Mucosa of rectum (tissue), 2 donors: ENCODE data around the gene R3HDM2.

Experiments
- H3K27ac ChIP-seq, 2 donors: one replicate each; pipeline ENCODE4 v1.7.0; 2013; ENCODE audit warnings: inconsistent platforms in 2 of 2, low read depth in 2 of 2, low read length in 2 of 2
- H3K27me3 ChIP-seq, 2 donors: one replicate each; pipeline ENCODE4 v1.7.0; 2013; ENCODE audit warnings: low read length in 2 of 2; ENCODE audit not compliant: control insufficient read depth in 2 of 2, insufficient read depth in 2 of 2
- H3K36me3 ChIP-seq, 2 donors: one replicate each; pipeline ENCODE4 v1.7.0; 2013; ENCODE audit warnings: low read length in 2 of 2; ENCODE audit not compliant: control insufficient read depth in 2 of 2, insufficient read depth in 2 of 2
- H3K4me1 ChIP-seq, 2 donors: one replicate each; pipeline ENCODE4 v1.7.0; 2013; ENCODE audit warnings: low read length in 2 of 2, mild to moderate bottlenecking in 1 of 2; ENCODE audit not compliant: control insufficient read depth in 2 of 2, insufficient read depth in 2 of 2
- H3K4me3 ChIP-seq, 2 donors: one replicate each; pipeline ENCODE4 v1.7.0; 2013; ENCODE audit warnings: low read length in 2 of 2
- H3K9ac ChIP-seq, 2 donors: one replicate each; pipeline ENCODE4 v1.7.0; 2013; ENCODE audit warnings: low read length in 2 of 2, low read depth in 1 of 2, mild to moderate bottlenecking in 1 of 2
- H3K9me3 ChIP-seq, 2 donors: one replicate each; pipeline ENCODE4 v1.7.0; 2013; ENCODE audit warnings: low read length in 2 of 2; ENCODE audit not compliant: control insufficient read depth in 2 of 2
- donor health status: healthy.
- donor health status: Normal muscosa, but diverticular disease.

The R3HDM2 gene

GRCh38 chr12:57474430-57474829 is 43.6 kb upstream of the R3HDM2 start:
- Histone ChIP-seq H3K9me3 (no peaks in the 10 kb centered on the region), H3K27ac (no peak overlapping the region), H3K27me3 (peaks cover 12 to 47% of the 10 kb centered on the region in 2 donors), H3K4me3 (no peak overlapping the region), H3K4me1 (peaks cover 31 to 42% of the 10 kb centered on the region in 2 donors), H3K36me3 (peaks cover 0 to 11% of the 10 kb centered on the region in 2 donors), H3K9ac (no peak overlapping the region)

GRCh38 chr12:57473886-57474285 is 43.0 kb upstream of the R3HDM2 start:
- Histone ChIP-seq H3K4me1 (peaks cover 26 to 37% of the 10 kb centered on the region in 2 donors), H3K27me3 (peaks cover 12 to 43% of the 10 kb centered on the region in 2 donors), H3K9me3 (no peaks in the 10 kb centered on the region), H3K4me3 (no peak overlapping the region), H3K27ac (no peak overlapping the region), H3K36me3 (peaks cover 0 to 16% of the 10 kb centered on the region in 2 donors), H3K9ac (no peak overlapping the region)

GRCh38 chr12:57473392-57473791 is 42.5 kb upstream of the R3HDM2 start:
- H3K4me1 ChIP-seq, result peaks cover 21 to 35% of the 10 kb centered on the region in 2 donors
- H3K27ac ChIP-seq, result no peak overlapping the region
- H3K4me3 ChIP-seq, result no peak overlapping the region
- H3K27me3 ChIP-seq, result peaks cover 12 to 39% of the 10 kb centered on the region in 2 donors
- H3K9ac ChIP-seq, result no peak overlapping the region
- peaks cover 0 to 16% of the 10 kb centered on the region in 2 donors for H3K36me3 ChIP-seq
- no peaks in the 10 kb centered on the region for H3K9me3 ChIP-seq

- Histone ChIP-seq H3K36me3 (peaks cover 0 to 16% of the 10 kb centered on the region in 2 donors), H3K27me3 (peaks cover 12 to 32% of the 10 kb centered on the region in 2 donors), H3K9ac (no peak overlapping the region), H3K9me3 (no peaks in the 10 kb centered on the region), H3K4me1 (peaks cover 16 to 35% of the 10 kb centered on the region in 2 donors), H3K4me3 (no peak overlapping the region), H3K27ac (no peak overlapping the region)
These were observed 41.5 kb upstream of the R3HDM2 start for GRCh38 chr12:57472391-57472790.

- H3K36me3 ChIP-seq, result peaks cover 0 to 16% of the 10 kb centered on the region in 2 donors
- peaks cover 11 to 30% of the 10 kb centered on the region in 2 donors for H3K27me3 ChIP-seq
These were observed 40.8 kb upstream of the R3HDM2 start for GRCh38 chr12:57471661-57472060.

GRCh38 chr12:57470970-57471656 is 40.3 kb upstream of the R3HDM2 start:
- peak overlapping the region in 1 of 2 donors; percentile 16 for H3K27ac ChIP-seq
- H3K27me3 ChIP-seq, result peaks cover 6 to 25% of the 10 kb centered on the region in 2 donors
- H3K9ac ChIP-seq, result no peak overlapping the region
- H3K36me3 ChIP-seq, result peaks cover 0 to 16% of the 10 kb centered on the region in 2 donors
- H3K9me3 ChIP-seq, result no peaks in the 10 kb centered on the region
- peak overlapping the region in 1 of 2 donors; percentile 26 for H3K4me3 ChIP-seq
- H3K4me1 ChIP-seq, result peaks cover 13 to 30% of the 10 kb centered on the region in 2 donors

More at GRCh38 chr12:57471661-57472060, 40.8 kb upstream of the R3HDM2 start:
- Histone ChIP-seq H3K4me1 (peaks cover 16 to 33% of the 10 kb centered on the region in 2 donors), H3K4me3 (peak overlapping the region in 1 of 2 donors; percentile 26), H3K9me3 (no peaks in the 10 kb centered on the region), H3K27ac (peak overlapping the region in 1 of 2 donors; percentile 16), H3K9ac (no peak overlapping the region)

GRCh38 chr12:57470286-57470969 is 39.6 kb upstream of the R3HDM2 start:
- peaks cover 0 to 16% of the 10 kb centered on the region in 2 donors for H3K36me3 ChIP-seq

GRCh38 chr12:57469296-57470164 is 38.7 kb upstream of the R3HDM2 start:
- Histone ChIP-seq H3K4me1 (peaks cover 7 to 19% of the 10 kb centered on the region in 2 donors), H3K36me3 (peaks cover 0 to 16% of the 10 kb centered on the region in 2 donors), H3K27me3 (peaks cover under 1 to 14% of the 10 kb centered on the region in 2 donors), H3K9me3 (no peaks in the 10 kb centered on the region), H3K4me3 (no peak overlapping the region), H3K27ac (no peak overlapping the region), H3K9ac (no peak overlapping the region)

More at GRCh38 chr12:57470286-57470969, 39.6 kb upstream of the R3HDM2 start:
- Histone ChIP-seq H3K9ac (no peak overlapping the region), H3K27me3 (peaks cover 6 to 19% of the 10 kb centered on the region in 2 donors), H3K27ac (no peak overlapping the region), H3K9me3 (no peaks in the 10 kb centered on the region), H3K4me3 (no peak overlapping the region), H3K4me1 (peaks cover 7 to 23% of the 10 kb centered on the region in 2 donors)

GRCh38 chr12:57467915-57468314 is 37.1 kb upstream of the R3HDM2 start:
- no peak overlapping the region for H3K9ac ChIP-seq
- peaks cover 8 to 17% of the 10 kb centered on the region in 2 donors for H3K4me1 ChIP-seq
- H3K9me3 ChIP-seq, result no peaks in the 10 kb centered on the region
- no peak overlapping the region for H3K27ac ChIP-seq
- peaks cover 0 to 6% of the 10 kb centered on the region in 2 donors for H3K27me3 ChIP-seq
- H3K4me3 ChIP-seq, result no peak overlapping the region
- peaks cover 0 to 16% of the 10 kb centered on the region in 2 donors for H3K36me3 ChIP-seq
